ENCODE data around the gene DES. TPM values are rescaled to one million over a fixed set of nuclear protein-coding genes. Genes with fewer than 3 reads are reported as not detected.

DES gene
- total RNA-seq, 1 experiment from 2014 or later: not detected

GRCh38 chr2:219457784-219458369 lies 39.7 kb downstream of the DES start:
- peak in 1 of 2 experiments; percentile 45 for DNase-seq
- Mint-ChIP-seq H3K27ac (ENCODE audit: unreplicated experiment) (peak overlapping the region; percentile 20), H3K4me1 (ENCODE audit: low read depth, unreplicated experiment) (peaks cover 7% of the 10 kb centered on the region), H3K9me3 (ENCODE audit: unreplicated experiment) (no peaks in the 10 kb centered on the region), H3K4me3 (ENCODE audit: unreplicated experiment) (no peak overlapping the region), H3K27me3 (ENCODE audit: insufficient read depth, unreplicated experiment) (no peaks in the 10 kb centered on the region), H3K36me3 (ENCODE audit: insufficient read depth, unreplicated experiment) (no peaks in the 10 kb centered on the region)
- no peak overlapping the region for H3K4me3 ChIP-seq (ENCODE audit: low read depth, low read length)
- ChIA-PET POLR2A (no interaction called here), CTCF (interaction anchor here (0.7 to 2.5 kb wide), 12 partner anchors 16 to 120 kb away, joined by 3 to 59 read pairs (median 4); partner anchors contain the start of gene DNPEP)
- intact Hi-C loops (cut with micrococcal nuclease; ENCODE audit: unreplicated experiment): loop anchor here (1.0 kb wide), 1 partner anchor 55 kb away; no protein-coding TSS in a partner anchor
- no peaks in the 10 kb centered on the region for H3K36me3 ChIP-seq (ENCODE audit: control insufficient read depth, insufficient read depth, low read length)
- 0 out of 2 replicates have a peak, but pooled peaks cover 4% of the 10 kb centered on the region for H3K4me1 ChIP-seq
- TF ChIP-seq CTCF (IDR thresholded peaks at IDR 0.05; ENCODE audit: insufficient read depth in 1 of 2, low read depth in 1 of 2, low read length in 1 of 2, severe bottlenecking in 1 of 2, unreplicated experiment in 1 of 2): peak; percentile 49 to 50
- H3K9me3 ChIP-seq: no peaks in the 10 kb centered on the region
- no TSS peak for BruUV-seq (replicated peaks)
- no peaks in the 10 kb centered on the region for H3K27me3 ChIP-seq (replicated peaks; ENCODE audit: control insufficient read depth, insufficient read depth, low read length)

DNA sequence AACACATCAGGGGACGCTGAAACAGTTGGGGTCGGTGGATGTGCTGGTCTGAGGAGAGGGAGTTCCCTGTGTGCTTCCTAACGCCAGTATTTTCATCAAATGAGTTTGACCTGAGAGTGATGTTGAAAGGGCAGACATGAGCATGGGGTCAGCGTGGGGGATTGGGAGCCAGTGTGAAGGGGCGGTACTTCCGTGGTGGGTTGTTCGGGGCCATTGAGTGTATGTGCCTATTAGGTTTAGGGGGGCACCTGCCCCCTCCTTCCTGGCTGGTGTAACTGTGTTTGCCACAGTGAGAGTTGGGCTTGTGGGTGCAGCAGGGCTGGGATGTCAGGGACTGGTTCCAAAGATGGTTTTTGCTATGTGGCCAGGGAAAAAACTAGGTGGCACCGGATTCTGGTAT lies 40.8 kb downstream of the DES start:
- no peaks in the 10 kb centered on the region for H3K36me3 Mint-ChIP-seq (ENCODE audit: insufficient read depth, unreplicated experiment)
- POLR2A ChIA-PET: no interaction called here
- no TSS peak for BruUV-seq (replicated peaks)

More for the DNA sequence above, 40.8 kb downstream of the DES start:
- H3K4me3 ChIP-seq (ENCODE audit: low read depth, low read length): no peak overlapping the region
- CTCF ChIA-PET: interaction anchor here (0.6 to 2.5 kb wide), 12 partner anchors 15 to 84 kb away, joined by 3 to 59 read pairs (median 3); partner anchors contain the start of genes CHPF, GMPPA and TMEM198
- intact Hi-C loops (cut with micrococcal nuclease; ENCODE audit: unreplicated experiment): loop anchor here (1.0 kb wide), 3 partner anchors 17 to 71 kb away; no protein-coding TSS in a partner anchor
- no peaks in the 10 kb centered on the region for H3K27me3 ChIP-seq (replicated peaks; ENCODE audit: control insufficient read depth, insufficient read depth, low read length)
- H3K9me3 ChIP-seq: no peaks in the 10 kb centered on the region
- no peaks in the 10 kb centered on the region for H3K36me3 ChIP-seq (ENCODE audit: control insufficient read depth, insufficient read depth, low read length)
- Mint-ChIP-seq H3K4me1 (ENCODE audit: low read depth, unreplicated experiment) (peaks cover 7% of the 10 kb centered on the region), H3K27ac (ENCODE audit: unreplicated experiment) (no peak overlapping the region), H3K4me3 (ENCODE audit: unreplicated experiment) (no peak overlapping the region), H3K9me3 (ENCODE audit: unreplicated experiment) (no peaks in the 10 kb centered on the region), H3K27me3 (ENCODE audit: insufficient read depth, unreplicated experiment) (no peaks in the 10 kb centered on the region)
- TF ChIP-seq CTCF (IDR thresholded peaks at IDR 0.05; ENCODE audit: insufficient read depth in 1 of 2, low read depth in 1 of 2, low read length in 1 of 2, severe bottlenecking in 1 of 2, unreplicated experiment in 1 of 2): no peak
- DNase-seq: no peak
- 0 out of 2 replicates have a peak, but pooled peaks cover 4% of the 10 kb centered on the region for H3K4me1 ChIP-seq
